Measurements from ENCODE around the gene IL1RAPL2. TPM values are rescaled to one million over a fixed set of nuclear protein-coding genes. Genes with fewer than 3 reads are reported as not detected.

Gene IL1RAPL2
- total RNA-seq, 1 donor from 2014 or later = not detected

DNA sequence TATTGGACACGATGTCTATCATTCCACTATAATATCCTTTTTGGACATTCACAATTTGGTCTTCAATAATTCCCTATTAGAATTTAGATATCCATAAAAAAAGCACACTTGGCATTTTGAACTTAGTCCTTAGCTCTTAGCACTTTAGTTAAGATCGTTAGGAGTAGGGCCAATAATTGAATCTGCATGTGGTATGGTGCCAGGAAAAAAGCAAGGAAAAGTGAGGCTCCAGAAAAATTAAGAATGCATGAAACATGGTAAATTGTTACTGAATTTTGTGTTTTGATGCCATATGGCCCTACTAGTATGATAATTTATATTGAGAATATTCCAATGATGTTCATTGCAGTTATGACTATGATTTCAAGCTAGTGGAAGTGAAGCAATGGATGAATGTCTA lies 708.1 kb downstream of the IL1RAPL2 start:
- no peaks in the 10 kb centered on the region for H3K9me3 ChIP-seq
- TF ChIP-seq, protein P1, sequence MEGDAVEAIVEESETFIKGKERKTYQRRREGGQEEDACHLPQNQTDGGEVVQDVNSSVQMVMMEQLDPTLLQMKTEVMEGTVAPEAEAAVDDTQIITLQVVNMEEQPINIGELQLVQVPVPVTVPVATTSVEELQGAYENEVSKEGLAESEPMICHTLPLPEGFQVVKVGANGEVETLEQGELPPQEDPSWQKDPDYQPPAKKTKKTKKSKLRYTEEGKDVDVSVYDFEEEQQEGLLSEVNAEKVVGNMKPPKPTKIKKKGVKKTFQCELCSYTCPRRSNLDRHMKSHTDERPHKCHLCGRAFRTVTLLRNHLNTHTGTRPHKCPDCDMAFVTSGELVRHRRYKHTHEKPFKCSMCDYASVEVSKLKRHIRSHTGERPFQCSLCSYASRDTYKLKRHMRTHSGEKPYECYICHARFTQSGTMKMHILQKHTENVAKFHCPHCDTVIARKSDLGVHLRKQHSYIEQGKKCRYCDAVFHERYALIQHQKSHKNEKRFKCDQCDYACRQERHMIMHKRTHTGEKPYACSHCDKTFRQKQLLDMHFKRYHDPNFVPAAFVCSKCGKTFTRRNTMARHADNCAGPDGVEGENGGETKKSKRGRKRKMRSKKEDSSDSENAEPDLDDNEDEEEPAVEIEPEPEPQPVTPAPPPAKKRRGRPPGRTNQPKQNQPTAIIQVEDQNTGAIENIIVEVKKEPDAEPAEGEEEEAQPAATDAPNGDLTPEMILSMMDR (IDR thresholded peaks at IDR 0.05) = no peak
- intact Hi-C loops (cut with DNase I) = no loop called here
- no peak for DNase-seq
- H3K36me3 ChIP-seq = no peaks in the 10 kb centered on the region
- no peaks in the 10 kb centered on the region for H3K27me3 ChIP-seq
- H3K4me3 ChIP-seq = no peak overlapping the region
- no peak for ATAC-seq
- H3K27ac ChIP-seq = no peak overlapping the region
- no peaks in the 10 kb centered on the region for H3K4me1 ChIP-seq

DNA sequence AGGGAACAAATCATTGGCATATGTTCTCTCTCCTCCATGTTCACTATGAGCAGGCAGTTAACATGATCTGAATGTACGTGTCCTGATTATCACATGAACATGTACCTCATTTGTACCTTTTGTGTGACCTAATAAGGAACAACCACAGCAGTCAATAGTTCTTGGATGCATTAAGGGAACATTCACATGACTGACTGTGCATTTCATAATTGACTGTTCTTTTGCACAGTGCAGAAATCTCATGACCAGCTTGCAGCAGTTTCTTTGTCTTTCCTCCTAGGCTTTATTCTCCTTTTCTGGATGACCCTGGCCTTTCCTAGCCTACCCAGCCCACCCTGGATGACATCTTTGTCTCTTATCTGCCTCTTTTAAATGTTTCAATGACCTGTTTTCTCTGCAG lies 711.1 kb downstream of the IL1RAPL2 start:
- Histone ChIP-seq H3K4me1 (no peaks in the 10 kb centered on the region), H3K27me3 (no peaks in the 10 kb centered on the region), H3K36me3 (no peaks in the 10 kb centered on the region), H3K4me3 (no peak overlapping the region), H3K27ac (no peak overlapping the region), H3K9me3 (no peaks in the 10 kb centered on the region)
- intact Hi-C loops (cut with DNase I) = no loop called here
- TF ChIP-seq, protein P1 (IDR thresholded peaks at IDR 0.05) = no peak
- DNase-seq (no peak), ATAC-seq (no peak)

DNA sequence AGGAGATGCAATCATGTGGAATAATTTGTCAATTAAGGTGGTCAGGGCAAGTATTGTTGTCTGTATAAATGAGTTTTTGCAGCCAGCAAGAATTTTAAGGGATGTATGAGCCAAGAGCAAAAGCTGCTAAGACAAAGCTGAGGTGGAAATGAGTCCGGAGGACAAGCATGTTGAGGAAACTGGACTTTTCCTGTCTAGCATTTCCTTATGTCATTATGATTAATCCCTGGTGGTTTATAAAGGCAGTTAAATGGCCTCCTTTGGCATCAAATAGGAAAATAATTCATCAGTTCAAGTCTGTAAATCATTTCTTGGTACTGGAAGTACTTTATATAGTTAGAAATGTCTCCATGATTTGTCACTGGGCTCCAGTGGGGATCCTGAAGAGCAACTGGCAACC lies 716.1 kb downstream of the IL1RAPL2 start:
- DNase-seq = no peak
- no peaks in the 10 kb centered on the region for H3K36me3 ChIP-seq

DNA sequence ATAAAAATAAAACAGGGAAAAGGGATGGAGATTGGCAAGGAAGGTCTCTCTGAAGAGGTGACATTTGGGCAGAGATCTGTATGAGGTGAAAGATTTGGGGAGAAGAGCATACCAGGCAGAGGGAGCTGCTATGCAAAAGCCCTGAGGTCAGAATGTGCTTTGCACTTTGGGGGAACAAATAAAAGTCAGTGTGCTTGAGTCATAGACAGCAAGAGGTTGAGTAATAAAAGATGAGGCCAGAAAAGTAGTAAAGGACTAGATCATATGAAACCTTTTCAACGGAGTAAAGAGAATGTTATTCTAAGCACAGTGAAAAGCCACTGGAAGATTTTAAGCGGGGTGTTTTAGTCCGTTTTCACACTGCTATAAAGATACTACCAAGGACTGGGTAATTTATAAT lies 731.0 kb downstream of the IL1RAPL2 start:
- Histone ChIP-seq H3K4me1 (no peaks in the 10 kb centered on the region), H3K27me3 (no peaks in the 10 kb centered on the region), H3K9me3 (no peaks in the 10 kb centered on the region), H3K36me3 (no peaks in the 10 kb centered on the region), H3K4me3 (no peak overlapping the region), H3K27ac (no peak overlapping the region)
- no peak for ATAC-seq
- no peak for DNase-seq
- TF ChIP-seq, protein P1 (IDR thresholded peaks at IDR 0.05) = no peak
- intact Hi-C loops (cut with DNase I) = no loop called here

More for the DNA sequence above, 716.1 kb downstream of the IL1RAPL2 start:
- intact Hi-C loops (cut with DNase I) = no loop called here
- H3K27me3 ChIP-seq = no peaks in the 10 kb centered on the region
- H3K4me1 ChIP-seq = no peaks in the 10 kb centered on the region
- ATAC-seq = no peak
- no peak overlapping the region for H3K27ac ChIP-seq
- H3K4me3 ChIP-seq = no peak overlapping the region
- no peaks in the 10 kb centered on the region for H3K9me3 ChIP-seq
- TF ChIP-seq, protein P1 (IDR thresholded peaks at IDR 0.05) = no peak

DNA sequence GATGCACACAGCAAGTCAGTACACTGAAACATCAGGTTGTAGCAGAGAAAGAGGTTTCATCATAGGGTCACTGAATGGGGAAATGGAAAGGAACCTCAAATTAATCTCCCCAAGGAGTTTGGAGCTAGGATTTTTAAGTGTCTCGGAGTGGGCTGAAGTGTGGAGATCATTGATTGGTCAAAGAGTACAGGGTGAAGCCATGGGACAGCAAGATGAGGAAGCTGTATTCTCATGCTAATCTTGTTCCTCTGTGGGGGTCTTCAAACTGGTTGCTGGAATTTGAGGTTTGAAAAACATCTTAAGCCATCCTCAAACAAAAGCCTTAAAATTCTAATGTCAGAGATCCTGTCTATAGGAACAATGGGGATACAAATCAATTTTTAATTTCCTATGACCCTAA lies 733.3 kb downstream of the IL1RAPL2 start:
- ATAC-seq = no peak
- no peaks in the 10 kb centered on the region for H3K27me3 ChIP-seq
- no peaks in the 10 kb centered on the region for H3K36me3 ChIP-seq
- H3K4me3 ChIP-seq = no peak overlapping the region
- DNase-seq = no peak
- TF ChIP-seq, protein P1 (IDR thresholded peaks at IDR 0.05) = no peak
- H3K4me1 ChIP-seq = no peaks in the 10 kb centered on the region
- no peak overlapping the region for H3K27ac ChIP-seq
- intact Hi-C loops (cut with DNase I) = no loop called here
- H3K9me3 ChIP-seq = no peaks in the 10 kb centered on the region

DNA sequence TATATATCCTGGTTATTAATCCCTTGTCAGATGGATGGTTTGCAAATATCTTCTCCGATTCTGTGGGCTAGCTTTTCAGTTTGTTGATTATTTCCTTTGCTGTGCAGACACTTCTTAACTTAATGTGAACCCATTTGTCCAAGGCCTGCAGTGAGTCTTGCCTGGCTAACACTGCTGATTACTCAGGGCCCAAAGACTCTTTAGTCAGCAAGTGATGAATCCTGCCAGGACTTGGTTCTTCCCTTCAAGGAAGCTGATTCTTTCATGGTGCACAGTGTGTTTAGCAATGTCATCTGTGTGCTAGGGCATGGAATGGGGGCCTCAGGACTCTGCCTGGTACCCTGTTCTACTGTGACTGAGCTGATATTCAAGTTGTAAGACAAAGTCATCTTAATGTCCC lies 736.2 kb downstream of the IL1RAPL2 start:
- no peak for DNase-seq
- intact Hi-C loops (cut with DNase I) = no loop called here
- ATAC-seq = no peak
- no peak overlapping the region for H3K27ac ChIP-seq
- no peak overlapping the region for H3K4me3 ChIP-seq
- no peaks in the 10 kb centered on the region for H3K27me3 ChIP-seq
- H3K4me1 ChIP-seq = no peaks in the 10 kb centered on the region
- TF ChIP-seq, protein P1 (IDR thresholded peaks at IDR 0.05) = no peak
- H3K36me3 ChIP-seq = no peaks in the 10 kb centered on the region
- no peaks in the 10 kb centered on the region for H3K9me3 ChIP-seq
